Subcutaneous preadipocyte (primary cell): ENCODE results near the gene QRFPR. TPM values are rescaled to one million over a fixed set of nuclear protein-coding genes. Genes with fewer than 3 reads are reported as not detected.

Experiments
- small RNA-seq: library from RNA; depleted of rRNA; stranded (forward); fragments of <200 nt; gene quantifications from one replicate; pipeline ENCODE3, GENCODE V24; 2012
- total RNA-seq: library from RNA; depleted of rRNA; stranded (reverse); fragments of >200 nt; gene quantifications from 2 replicates; pipeline ENCODE4 v1.2.3, GENCODE V29; 2012

QRFPR gene
- not detected in 2 replicates for total RNA-seq

DNA sequence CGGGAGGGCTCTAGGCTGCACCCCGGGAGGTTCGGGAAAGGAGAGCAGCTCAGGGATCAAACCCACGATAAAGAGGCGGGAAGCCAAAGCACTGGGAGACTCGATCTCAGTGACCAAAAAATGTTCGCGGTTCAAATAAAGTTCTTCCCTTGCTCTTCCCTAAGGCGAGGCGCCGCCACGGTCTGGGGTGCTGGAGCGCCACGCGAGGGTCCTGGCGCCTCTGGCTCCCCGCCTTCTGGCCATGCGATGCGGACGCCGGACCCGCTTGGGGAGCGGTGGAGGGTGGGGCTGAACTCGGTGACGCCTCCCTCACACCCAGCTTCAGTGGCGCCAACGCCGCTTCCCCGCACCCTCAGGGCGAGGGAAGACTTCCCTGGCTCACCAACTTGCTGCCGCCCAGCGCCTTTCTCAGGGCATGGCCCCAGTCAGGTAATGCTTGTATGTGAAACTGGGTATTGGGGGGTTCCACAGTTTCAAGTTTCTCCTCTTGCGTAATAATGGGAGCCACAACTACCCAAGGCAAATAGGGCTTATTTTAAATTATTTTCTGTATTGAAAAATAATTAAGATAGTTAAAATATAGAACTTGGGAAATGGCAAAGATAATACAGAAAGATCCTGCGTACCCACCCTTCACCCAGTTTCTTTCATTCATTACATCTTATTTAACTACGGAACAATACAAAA, at the start of gene QRFPR:
QRFPR (minus strand) TSS at position 243 of the 687 bp plus-strand sequence. CDS start 371 bp downstream, outside the sequence.

Small RNAs within 50 kb of the gene (small RNA-seq; reads per million reads assigned to genes)
- gene RF00019: not detected

Other genes with a start within 250 kb of the QRFPR start
- gene TNIP3, start 216.7 kb downstream of the QRFPR start, total RNA-seq: 0.37 and 0.78 TPM in 2 replicates